ENCODE measurements around the gene KRTAP12-3.

The KRTAP12-3 gene

GRCh38 chr21:44658913-44659595, 1.3 kb downstream of the KRTAP12-3 start:
- TF ChIP-seq GATA2 (IDR thresholded peaks at IDR 0.05; ENCODE audit: low read depth, low read length): no peak
- TF ChIP-seq GATA3 (IDR thresholded peaks at IDR 0.05; ENCODE audit: low read depth, low read length): no peak

- TF ChIP-seq GATA3 (IDR thresholded peaks at IDR 0.05; ENCODE audit: low read depth, low read length): no peak
- TF ChIP-seq GATA2 (IDR thresholded peaks at IDR 0.05; ENCODE audit: low read depth, low read length): no peak
These were observed 7.0 kb downstream of the KRTAP12-3 start for GRCh38 chr21:44664691-44665090.

- TF ChIP-seq GATA3 (IDR thresholded peaks at IDR 0.05; ENCODE audit: low read depth, low read length) (no peak), GATA2 (IDR thresholded peaks at IDR 0.05; ENCODE audit: low read depth, low read length) (no peak)
These were observed 8.9 kb downstream of the KRTAP12-3 start, which contains the start of gene KRTAP12-2 for GRCh38 chr21:44666401-44667320. TSS of gene KRTAP12-2 (minus strand) at chr21:44666927. CDS start at chr21:44666886, 41 bp downstream.

GRCh38 chr21:44667612-44668011, 9.9 kb downstream of the KRTAP12-3 start:
- TF ChIP-seq GATA3 (IDR thresholded peaks at IDR 0.05; ENCODE audit: low read depth, low read length): no peak
- no peak for TF ChIP-seq GATA2 (IDR thresholded peaks at IDR 0.05; ENCODE audit: low read depth, low read length)

- TF ChIP-seq GATA3 (IDR thresholded peaks at IDR 0.05; ENCODE audit: low read depth, low read length) (no peak), GATA2 (IDR thresholded peaks at IDR 0.05; ENCODE audit: low read depth, low read length) (no peak)
These were observed 13.1 kb downstream of the KRTAP12-3 start for GRCh38 chr21:44670642-44671432.

GRCh38 chr21:44671911-44672310, 14.2 kb downstream of the KRTAP12-3 start:
- TF ChIP-seq GATA3 (IDR thresholded peaks at IDR 0.05; ENCODE audit: low read depth, low read length): no peak
- TF ChIP-seq GATA2 (IDR thresholded peaks at IDR 0.05; ENCODE audit: low read depth, low read length): no peak

GRCh38 chr21:44677881-44678280, 20.1 kb downstream of the KRTAP12-3 start:
- TF ChIP-seq GATA2 (IDR thresholded peaks at IDR 0.05; ENCODE audit: low read depth, low read length): no peak
- TF ChIP-seq GATA3 (IDR thresholded peaks at IDR 0.05; ENCODE audit: low read depth, low read length): no peak

- TF ChIP-seq GATA3 (IDR thresholded peaks at IDR 0.05; ENCODE audit: low read depth, low read length) (no peak), GATA2 (IDR thresholded peaks at IDR 0.05; ENCODE audit: low read depth, low read length) (no peak)
These were observed 23.4 kb downstream of the KRTAP12-3 start for GRCh38 chr21:44681152-44681551.

- TF ChIP-seq GATA3 (IDR thresholded peaks at IDR 0.05; ENCODE audit: low read depth, low read length): no peak
- no peak for TF ChIP-seq GATA2 (IDR thresholded peaks at IDR 0.05; ENCODE audit: low read depth, low read length)
These were observed 24.3 kb downstream of the KRTAP12-3 start, which contains the start of gene KRTAP12-1 for GRCh38 chr21:44681861-44682579. TSS of gene KRTAP12-1 (minus strand) at chr21:44682163. CDS start at chr21:44682123, 40 bp downstream.

- TF ChIP-seq GATA3 (IDR thresholded peaks at IDR 0.05; ENCODE audit: low read depth, low read length): no peak
- TF ChIP-seq GATA2 (IDR thresholded peaks at IDR 0.05; ENCODE audit: low read depth, low read length): no peak
These were observed 24.9 kb downstream of the KRTAP12-3 start for GRCh38 chr21:44682580-44683151.

- TF ChIP-seq GATA3 (IDR thresholded peaks at IDR 0.05; ENCODE audit: low read depth, low read length) (no peak), GATA2 (IDR thresholded peaks at IDR 0.05; ENCODE audit: low read depth, low read length) (no peak)
These were observed 26.3 kb downstream of the KRTAP12-3 start for GRCh38 chr21:44684077-44684476.

GRCh38 chr21:44684483-44684882, 26.8 kb downstream of the KRTAP12-3 start:
- no peak for TF ChIP-seq GATA3 (IDR thresholded peaks at IDR 0.05; ENCODE audit: low read depth, low read length)
- TF ChIP-seq GATA2 (IDR thresholded peaks at IDR 0.05; ENCODE audit: low read depth, low read length): no peak
